ENCODE data around the gene PRKCD.

GRCh38 chr3:53198256-53198977 is 37.4 kb downstream of the PRKCD start:
- TF ChIP-seq ELF4 (IDR thresholded peaks at IDR 0.05) (no peak), L3MBTL2 (conservative IDR thresholded peaks at IDR 0.05) (no peak), FOXK2 (IDR thresholded peaks at IDR 0.05) (no peak)
